Stimulated activated CD4-positive, alpha-beta T cell treated with anti-CD3 and anti-CD28 coated beads, Interleukin-2, amount 100 ng/mL, for 24 hours (primary cell): ENCODE measurements around the gene NKIRAS2.

Source experiments
- DNase-seq, 2 donors: peaks; one replicate each; pipeline ENCODE4 v3.0.0-alpha.2; 2020

Gene NKIRAS2

DNA sequence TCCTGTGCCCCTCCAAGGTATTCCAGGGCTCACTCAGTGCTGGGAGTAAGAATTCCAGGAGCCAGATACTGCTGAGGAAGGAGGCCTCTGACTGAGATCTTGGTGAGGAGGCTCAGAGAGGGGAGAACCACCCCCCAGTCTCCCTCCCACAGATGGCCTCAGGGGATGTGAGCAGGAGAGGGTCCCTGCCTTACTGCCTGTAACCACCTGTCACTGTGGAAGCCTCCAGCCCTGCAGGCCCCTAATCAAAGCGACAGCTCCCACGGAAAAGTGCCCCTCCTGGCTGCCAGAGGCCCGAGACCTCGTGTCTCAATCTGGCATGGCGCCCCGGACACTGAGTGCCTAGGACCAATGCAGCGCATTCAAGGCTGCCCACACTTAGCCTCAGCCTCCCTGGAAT lies 38.2 kb downstream of the NKIRAS2 start:
- no peak for DNase-seq

DNA sequence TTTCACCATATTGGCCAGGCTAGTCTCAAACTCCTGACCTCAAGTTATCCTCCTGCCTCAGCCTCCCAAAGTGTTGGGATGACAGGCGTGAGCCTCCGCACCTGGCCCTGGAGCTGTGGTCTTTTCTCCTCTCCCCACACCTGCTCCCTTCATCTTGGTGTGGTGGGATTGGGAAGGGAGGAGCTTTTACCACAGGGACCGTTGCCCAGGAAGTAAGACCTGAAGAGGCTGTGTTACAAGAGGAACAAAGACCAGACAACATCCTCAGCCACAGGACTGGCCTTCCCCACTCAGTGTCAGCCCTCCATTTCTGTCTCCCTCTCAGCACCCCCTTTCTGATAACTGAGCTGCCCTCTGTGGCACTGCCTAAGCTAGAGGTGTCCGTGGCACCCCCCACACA lies 39.9 kb downstream of the NKIRAS2 start:
- no peak for DNase-seq

DNA sequence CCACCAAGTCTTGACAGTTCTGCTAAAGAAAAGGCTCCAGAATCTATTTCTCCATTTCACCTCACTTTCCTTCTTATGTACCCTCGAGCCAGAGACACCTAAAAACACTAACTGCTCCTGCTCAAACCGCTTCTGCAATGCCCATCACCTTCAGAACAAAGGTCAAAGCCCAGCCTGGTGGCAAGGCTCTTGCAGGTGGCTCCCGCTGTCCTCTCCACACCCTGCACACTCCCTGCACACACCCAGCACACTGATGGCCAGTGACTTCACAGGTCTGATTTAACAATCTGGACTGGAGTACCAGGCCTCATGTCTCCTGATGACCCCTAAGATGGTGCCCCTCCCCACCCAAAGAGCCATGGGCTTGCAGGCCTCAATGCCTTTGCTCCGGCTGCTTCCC lies 40.3 kb downstream of the NKIRAS2 start:
- DNase-seq = no peak

DNA sequence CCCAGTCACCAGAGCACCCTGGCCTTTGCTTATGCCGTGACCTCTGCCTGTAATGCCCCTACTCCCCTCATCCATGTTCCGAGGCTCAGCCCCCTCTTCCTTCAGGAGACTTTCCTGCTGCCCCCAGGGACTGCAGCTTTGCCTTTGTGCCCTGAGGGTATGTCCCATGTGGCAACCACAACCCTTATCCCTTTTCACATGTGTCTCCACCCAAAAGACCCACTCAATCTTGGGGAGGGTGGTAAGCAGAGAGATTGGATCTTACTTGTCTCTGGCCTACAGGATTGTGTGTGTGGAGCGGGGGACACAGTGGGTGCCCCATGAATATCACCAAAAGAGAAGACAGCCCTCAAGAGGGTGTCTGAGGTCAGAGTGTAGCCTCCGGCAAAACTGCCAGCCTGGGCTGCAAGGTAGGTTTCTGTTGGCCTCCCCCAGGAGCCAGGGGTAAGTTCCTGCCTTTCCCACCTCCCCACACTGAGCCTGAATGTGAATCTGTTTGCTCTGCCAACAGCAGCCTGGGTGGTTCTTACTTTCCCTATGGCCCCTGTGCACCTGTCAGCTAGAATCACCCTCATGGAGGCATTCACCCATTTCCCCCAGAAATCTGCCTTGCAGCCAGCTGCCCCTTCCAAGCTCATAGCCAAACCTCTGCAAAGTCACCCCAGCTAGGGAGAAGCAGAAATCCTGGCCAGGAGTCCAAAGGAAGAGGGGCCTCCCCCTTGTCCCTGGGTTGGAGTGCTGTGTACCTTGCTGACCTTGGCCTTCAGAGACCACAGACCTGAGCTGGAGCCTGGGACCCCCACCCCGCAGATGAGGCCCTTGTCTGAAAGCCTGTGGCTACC lies 42.0 kb downstream of the NKIRAS2 start:
- no peak for DNase-seq

DNA sequence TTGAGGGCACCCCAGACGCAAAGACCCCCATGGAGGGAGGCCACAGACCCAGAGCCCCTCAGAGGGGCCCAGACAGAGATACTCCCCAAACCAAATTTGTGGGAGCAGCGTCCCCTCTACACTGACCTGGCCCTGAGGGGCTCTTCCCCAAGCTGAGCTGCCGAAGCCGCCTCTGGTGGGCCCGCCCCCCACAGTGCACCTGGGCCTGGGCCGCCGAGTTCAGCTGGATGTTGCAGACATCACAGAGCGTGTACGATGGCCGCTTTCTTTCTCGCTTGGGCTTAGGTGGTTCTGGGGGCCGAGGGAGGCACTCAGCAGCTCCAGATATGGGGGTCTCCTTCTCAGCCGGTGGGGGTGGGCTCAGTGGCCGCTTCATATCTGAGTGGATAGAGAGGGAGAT lies 42.8 kb downstream of the NKIRAS2 start:
- no peak for DNase-seq

DNA sequence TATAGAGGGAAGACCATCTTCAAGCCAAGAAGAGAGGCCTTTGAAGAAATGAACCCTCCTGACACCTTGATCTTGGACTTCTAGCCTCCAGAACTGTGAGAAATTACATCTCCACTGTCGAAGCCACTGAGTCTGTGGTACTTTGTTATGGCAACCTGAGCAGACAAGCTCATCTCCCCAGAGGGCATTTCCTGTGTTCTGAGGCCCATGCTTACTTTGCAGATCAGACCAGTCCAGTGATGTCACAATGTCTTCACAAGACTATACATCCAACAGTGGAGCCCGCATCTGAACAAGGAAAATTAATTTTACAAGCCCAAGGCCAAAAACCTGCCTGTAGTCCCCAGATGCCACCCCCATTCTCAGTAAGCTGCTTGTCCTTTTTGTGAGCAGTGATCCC lies 45.3 kb downstream of the NKIRAS2 start:
- no peak for DNase-seq

DNA sequence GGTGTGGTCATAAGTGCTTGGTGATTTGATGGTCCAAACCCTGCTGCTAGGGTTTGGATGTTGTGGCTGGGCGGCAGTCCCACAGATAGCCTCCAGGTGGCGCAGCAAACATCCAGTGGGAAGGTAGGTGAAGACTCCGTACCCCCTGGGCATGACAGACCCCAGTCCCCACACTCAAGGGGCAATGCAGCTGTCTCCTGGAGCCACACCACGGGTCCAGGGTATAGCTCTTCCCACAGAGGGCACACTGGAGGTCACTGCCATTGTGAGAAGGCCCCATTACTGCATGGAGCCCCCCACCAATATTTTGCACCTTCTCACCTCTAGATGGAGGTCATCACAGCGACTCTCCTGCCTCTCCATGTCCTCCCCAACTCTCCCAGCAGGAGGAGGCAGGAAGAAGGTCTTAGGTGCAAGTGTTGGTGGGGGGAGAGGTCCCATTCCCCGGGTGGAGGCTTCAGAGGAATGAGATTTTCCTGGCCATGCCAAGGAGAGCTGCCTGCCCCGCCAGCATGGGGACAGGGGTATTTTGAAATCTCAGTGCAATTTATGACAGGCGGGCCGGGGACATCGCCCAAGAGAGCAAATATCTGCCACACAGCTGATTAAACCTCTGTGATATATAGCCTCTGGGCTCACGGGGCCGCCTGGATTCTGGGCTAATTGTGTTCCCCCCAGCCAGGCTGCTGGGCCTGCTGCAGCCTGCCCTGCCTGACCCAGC lies 47.6 kb downstream of the NKIRAS2 start:
- peak; percentile 82 to 85 for DNase-seq

DNA sequence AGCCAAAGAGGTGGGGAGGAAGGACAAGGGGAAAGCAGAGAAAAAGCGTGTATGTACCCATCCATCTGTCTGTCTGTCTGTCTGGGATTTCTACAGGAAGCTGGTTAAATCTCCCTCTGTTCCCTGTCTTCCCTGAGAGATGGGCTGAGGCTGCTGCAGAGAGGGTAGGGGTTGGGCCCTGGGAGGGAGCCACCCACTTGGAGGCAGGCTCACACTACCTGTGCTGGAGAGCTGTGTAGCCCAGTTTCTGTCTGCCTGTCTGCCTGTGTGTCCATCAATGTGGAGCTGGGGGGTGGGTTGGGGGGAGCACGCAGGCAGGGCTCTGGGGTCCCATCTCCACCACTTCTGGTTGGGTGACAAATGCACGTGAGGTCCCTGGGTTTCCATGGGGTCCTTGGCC lies 49.1 kb downstream of the NKIRAS2 start:
- no peak for DNase-seq

DNA sequence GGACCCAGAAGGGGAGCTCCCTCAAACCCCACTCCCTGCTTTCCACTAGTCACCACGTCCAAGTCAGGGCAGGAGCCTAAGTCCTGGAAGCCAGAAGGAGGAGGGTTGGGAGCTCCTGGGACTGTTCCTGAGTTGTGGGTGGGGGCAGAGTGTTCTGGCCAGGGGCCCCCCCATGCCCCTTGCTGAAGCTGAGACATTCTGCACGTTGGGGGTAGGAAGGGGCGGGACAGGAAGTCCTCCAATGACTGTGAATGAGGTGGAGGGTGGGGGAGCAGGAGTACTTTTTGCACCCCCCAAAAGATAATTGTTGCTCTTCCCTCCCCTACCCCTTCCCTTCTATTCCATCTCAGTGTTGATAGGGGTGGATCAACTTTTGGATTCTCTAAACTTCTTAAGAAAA lies 51.9 kb downstream of the NKIRAS2 start:
- peak in 1 of 2 donors; percentile 13 for DNase-seq

DNA sequence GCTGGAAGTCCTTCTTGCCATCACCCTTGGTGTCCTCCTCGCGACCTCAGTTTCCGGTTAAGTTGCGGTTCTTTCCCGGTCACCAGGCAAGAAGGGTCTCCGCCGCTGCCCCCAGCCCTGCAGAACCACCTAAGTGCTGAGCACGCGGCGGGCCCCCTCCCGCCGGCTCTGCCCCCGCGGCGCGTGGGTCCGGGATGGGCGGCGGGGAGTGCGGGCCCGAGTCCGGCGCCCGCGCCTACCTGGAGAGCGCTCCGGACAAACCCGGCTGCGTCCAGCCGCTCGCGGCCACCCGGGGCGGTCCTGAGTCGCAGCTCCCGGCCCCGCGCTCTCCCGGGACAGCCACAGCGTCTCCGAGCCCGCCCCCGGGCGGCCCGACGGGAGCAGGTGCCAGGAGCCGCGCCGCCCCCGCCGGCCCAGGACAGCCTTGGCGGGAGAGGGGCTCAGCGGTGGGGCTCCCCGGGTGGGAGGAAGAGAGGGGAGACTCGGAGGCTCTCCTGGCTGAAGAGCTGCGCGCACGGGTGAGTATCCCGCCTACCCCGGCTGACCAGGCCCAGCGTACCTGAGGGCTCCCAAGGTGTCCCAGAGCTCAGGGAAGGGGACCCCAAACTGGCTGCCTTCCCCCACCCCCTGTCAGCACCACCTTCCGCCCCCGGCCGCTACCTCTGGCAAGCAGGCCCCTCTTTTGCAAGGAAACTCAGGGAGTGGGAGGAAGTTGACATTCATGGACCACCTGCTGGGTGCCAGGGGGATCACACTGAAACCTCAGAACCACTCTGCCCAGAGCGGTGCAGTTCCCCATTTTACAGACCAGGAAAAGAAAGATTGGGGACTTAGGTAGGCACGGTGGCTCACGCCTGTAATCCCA lies 52.7 kb downstream of the NKIRAS2 start:
- no peak for DNase-seq
